NCI-H1930 (cell line): Measurements from ENCODE around the gene PDGFD.

Experiments used
- DNase-seq, 2 experiments: peaks; one replicate each; lab custom pipeline; 2025; lab: John Stamatoyannopoulos, UW

The PDGFD gene

DNA sequence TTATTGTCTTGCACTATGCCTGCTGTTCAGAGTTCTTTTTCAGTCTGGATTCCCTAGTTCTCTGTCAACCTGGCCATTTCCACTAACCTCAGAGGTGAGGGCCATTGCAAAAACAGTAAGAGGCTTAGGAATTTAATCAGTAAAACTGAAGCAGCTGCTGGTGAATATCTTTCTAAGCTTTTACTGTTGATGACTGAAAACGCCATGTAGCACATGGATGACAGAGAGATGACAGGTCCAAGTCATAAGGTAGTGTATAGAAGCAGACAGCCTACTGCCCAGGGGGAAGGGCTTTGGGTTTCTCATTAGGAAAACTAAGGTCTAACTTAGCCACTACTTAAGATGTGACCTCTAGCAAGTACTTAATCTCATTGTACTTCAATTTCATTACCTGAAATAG is 280.1 kb downstream of the PDGFD start:
- DNase-seq, result no peak

DNA sequence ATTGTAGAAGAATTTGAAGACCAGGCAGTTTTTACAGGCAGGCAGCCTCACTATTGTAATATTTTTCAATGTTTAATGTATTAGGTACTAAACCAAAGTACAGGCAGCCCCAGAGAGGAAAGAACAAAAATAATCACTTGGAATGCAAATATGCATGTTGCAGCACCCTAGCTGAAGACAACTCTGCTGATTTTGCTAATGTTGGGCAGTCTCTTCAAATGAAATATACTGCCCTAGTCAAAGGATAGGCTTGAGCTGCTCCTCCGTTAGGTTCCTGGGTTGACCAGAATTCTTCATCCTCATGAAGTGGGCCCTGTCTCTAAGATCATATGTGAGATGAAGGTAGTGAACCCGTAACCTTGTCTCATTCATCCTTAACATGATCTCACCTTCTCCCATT is 280.7 kb downstream of the PDGFD start:
- no peak for DNase-seq

GRCh38 chr11:103881584-103881983 is 282.4 kb downstream of the PDGFD start:
- DNase-seq, result no peak

DNA sequence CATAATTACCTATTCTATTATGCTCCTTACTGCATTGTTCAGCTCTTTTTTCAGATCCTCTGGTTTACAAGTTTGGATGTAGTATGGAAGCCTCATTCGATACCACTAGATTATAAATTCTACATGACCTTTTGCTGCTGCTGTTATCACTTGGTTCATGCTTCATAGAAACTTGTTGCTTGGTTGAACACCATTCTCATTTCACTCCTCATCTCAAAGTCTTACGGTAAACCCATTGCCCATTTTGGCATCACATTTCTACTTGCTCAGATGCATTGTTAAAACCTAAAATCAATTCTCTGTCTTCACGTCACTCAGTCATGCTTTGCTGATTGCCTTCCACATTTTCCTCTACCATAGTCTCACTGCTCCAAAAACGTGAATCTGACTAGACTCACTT is 283.0 kb downstream of the PDGFD start:
- DNase-seq, result no peak

DNA sequence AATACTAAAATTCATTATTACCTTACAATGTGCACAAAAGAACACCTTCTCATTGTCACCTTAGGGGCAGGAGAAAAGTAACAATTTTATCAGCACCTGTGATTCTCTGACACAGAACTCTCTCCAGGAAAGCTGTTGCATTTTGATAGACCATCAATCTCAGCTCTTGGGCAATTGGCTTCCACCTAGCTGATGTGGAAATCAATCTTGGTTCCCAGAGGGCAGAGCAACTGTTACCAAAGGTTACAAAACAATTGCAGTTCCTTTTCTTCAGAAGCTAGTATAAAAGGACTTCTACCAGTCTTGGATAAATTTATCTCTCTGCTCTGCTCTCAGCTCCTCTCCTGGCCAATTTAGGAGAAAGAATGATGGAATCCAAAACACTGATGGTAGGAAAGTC is 285.3 kb downstream of the PDGFD start:
- DNase-seq, result no peak

DNA sequence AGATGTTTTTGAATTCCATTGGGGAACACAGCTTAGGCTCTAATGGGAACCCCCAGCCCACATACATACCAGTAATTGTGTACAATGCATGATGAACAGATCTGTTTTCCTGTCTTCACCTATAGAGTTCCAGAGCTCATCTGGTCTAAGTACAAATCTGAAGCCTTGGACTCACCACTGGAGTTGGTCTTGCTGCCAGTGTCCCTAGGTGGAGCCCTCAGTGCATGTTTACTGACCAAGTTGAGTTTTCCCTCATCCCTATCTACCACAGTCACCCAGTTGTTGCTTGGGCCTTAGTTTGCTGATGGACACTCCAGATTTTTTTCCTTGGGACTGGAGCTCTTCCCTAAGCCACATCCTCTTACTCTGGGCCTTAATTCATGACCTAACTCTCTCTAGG is 286.7 kb downstream of the PDGFD start:
- DNase-seq, result no peak

DNA sequence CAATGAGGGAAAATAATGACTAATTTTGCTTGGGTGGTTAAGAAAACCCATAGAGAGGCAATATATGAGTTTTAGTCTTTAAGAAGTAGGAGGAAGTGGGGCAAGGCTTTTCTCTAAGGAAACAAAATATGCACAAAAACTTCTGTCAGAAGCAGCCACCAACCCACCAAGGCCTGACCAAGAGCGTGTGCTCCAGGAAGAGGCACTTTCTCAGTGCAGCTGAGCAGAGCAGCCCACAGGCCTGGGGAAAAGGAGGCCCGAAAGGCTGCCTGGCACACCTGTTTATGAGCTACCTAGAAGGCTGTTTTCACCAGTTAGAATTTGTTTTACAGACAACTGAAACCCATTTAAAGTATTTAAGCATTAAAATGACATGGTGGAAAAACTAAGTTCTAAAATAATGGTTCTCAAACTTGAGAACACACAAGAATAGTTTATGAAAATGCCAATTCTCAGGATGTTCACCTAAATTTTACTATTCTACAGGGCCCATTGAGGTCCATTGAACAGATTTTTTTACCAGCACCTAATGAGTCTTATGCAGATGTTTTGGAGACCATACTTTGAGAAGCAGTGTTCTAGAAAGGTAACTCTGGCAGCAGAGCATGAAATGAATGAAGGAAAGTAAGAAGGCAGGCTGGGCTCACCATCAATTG is 288.0 kb downstream of the PDGFD start:
- no peak for DNase-seq

DNA sequence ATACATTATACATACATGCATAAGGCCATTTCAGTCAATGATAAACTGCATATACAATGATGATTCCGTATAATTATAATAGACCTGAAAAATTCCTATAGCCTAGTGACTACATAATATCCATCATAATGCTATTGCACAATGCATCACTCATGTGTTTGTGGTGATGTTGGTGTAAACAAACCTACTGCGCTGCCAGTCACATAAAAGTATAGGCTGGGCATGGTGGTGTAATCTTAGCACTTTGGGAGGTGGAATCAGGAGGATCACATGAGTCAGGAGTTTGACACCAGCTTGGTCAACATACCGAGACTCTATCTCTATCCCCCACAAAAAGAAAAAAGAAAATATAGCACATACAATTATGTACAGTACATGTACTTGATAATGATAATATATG is 291.2 kb downstream of the PDGFD start:
- no peak for DNase-seq

DNA sequence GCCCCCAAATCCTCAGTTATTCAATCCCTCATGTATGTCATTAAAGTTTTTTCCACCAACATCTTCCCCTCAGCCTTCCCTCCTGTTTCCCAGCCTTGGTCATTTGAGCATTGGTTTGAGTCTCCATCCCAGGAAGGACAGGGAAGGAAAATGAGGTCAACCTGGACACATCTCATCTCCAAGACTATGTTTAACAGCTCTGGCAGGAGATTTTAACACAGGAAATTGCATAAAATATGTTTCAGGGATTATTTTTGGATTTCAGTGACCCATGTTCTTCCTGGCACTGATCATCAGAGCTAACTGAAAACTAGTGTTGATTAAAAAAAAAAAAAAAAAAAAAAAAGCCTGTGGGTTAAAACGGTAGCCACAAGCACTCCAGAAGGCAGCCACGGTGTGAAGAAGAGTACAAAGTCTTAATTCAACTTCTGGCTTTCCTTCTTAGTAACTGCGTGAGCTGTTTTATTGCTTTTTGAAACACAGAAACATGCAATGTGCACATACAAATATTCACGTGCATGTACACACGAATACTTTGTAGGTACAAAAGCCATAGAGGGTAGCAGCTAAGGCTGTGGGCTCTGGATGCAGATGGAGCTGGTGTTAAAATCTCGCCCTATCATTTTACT is 291.9 kb downstream of the PDGFD start:
- DNase-seq, result no peak

DNA sequence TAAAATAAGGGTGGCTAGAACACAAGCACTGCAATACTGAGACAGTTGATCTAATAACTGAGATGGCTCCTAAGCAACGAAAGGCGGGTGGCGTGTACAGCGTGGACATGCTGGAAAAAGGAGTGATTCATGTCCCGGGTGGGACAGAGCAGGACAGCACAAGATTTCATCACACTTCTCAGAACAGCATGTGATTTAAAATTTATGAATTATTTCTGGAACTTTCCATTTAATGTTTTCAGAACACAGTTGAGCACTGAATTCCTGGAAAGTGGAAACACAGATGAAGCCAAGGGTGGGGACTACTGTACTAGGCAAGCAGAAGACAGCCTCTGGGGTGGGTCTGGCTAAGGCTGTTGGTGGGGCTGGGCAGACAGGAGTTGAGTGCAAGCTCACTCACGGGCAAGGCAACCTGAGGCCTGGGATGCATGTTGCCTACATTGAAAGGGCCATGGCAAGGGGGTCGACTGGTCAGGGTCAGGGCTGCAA is 293.1 kb downstream of the PDGFD start:
- no peak for DNase-seq

DNA sequence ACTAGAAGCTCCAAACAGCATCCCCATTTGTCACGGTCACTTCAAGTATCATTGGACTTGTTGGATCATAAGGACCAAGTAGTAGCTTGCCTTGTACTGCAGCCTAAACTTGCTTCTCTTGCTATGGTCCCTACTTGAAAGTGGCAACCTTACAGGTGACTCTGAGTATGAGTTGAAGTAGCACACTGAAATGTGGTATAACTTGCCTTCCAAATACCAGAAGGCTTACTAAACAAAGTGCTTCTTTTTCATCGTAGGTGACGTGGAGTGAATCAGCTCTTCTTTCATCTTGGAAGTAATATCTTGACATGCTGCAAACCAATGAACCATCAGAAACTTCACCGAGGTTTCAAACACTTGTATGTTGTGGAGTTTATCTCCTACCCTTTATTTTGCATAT is 296.5 kb downstream of the PDGFD start:
- no peak for DNase-seq

GRCh38 chr11:103863497-103863896 is 300.4 kb downstream of the PDGFD start:
- no peak for DNase-seq

GRCh38 chr11:103862802-103863174 is 301.2 kb downstream of the PDGFD start:
- no peak for DNase-seq

- DNase-seq, result no peak
These were observed 301.7 kb downstream of the PDGFD start for GRCh38 chr11:103862094-103862801.
